Effector memory CD8-positive, alpha-beta T cell (primary cell): Measurements from ENCODE around the gene PIGX.

ENCODE experiments used
- ATAC-seq: fragments of 150-1000 bp; cut with Tn5 transposase; replicated peaks from 2 replicates; pipeline ENCODE4 v1.10.0; 2021; ENCODE audit warnings: mild to moderate bottlenecking, moderate library complexity
- DNase-seq, 3 experiments: peaks; one replicate each; pipeline ENCODE4 v3.0.0; 2021
- H3K27ac Mint-ChIP-seq, 2 donors: one replicate each; pipeline ENCODE4 v1.8.0; 2022; ENCODE audit warnings: mild to moderate bottlenecking in 2 of 2, mixed read lengths in 2 of 2, moderate library complexity in 2 of 2
- H3K27me3 Mint-ChIP-seq, 2 donors: one replicate each; pipeline ENCODE4 v1.8.0; 2022; ENCODE audit warnings: mixed read lengths in 2 of 2
- H3K36me3 Mint-ChIP-seq: one replicate; pipeline ENCODE4 v1.8.0; 2022; ENCODE audit warnings: mild to moderate bottlenecking, moderate library complexity, mixed read lengths; ENCODE audit not compliant: insufficient read depth
- H3K4me1 Mint-ChIP-seq, 2 donors: one replicate each; pipeline ENCODE4 v1.8.0; 2022; ENCODE audit warnings: low read depth in 2 of 2, mixed read lengths in 2 of 2
- H3K4me3 Mint-ChIP-seq, 2 donors: one replicate each; pipeline ENCODE4 v1.8.0; 2022; ENCODE audit warnings: mild to moderate bottlenecking in 2 of 2, mixed read lengths in 2 of 2, moderate library complexity in 2 of 2
- H3K9me3 Mint-ChIP-seq, 2 donors: one replicate each; pipeline ENCODE4 v1.8.0; 2022; ENCODE audit warnings: mixed read lengths in 2 of 2

PIGX gene

GRCh38 chr3:196754091-196754981 is 42.2 kb downstream of the PIGX start:
- ATAC-seq (no peak), DNase-seq (no peak)
- H3K27me3 Mint-ChIP-seq = no peaks in the 10 kb centered on the region
- peaks cover 47% of the 10 kb centered on the region for H3K36me3 Mint-ChIP-seq
- no peaks in the 10 kb centered on the region for H3K9me3 Mint-ChIP-seq
- H3K27ac Mint-ChIP-seq = peak overlapping the region; percentile 51 to 82
- H3K4me1 Mint-ChIP-seq = peaks cover 35 to 51% of the 10 kb centered on the region in 2 donors
- H3K4me3 Mint-ChIP-seq = no peak overlapping the region

GRCh38 chr3:196756732-196757131 is 44.6 kb downstream of the PIGX start:
- Mint-ChIP-seq H3K9me3 (no peaks in the 10 kb centered on the region), H3K4me3 (peak overlapping the region in 1 of 2 donors; percentile 43), H3K36me3 (peaks cover 32% of the 10 kb centered on the region), H3K27me3 (no peaks in the 10 kb centered on the region), H3K4me1 (peaks cover 32 to 53% of the 10 kb centered on the region in 2 donors), H3K27ac (peak overlapping the region in 1 of 2 donors; percentile 36)
- DNase-seq (no peak), ATAC-seq (no peak)

- DNase-seq = no peak
- H3K4me3 Mint-ChIP-seq = no peak overlapping the region
- H3K9me3 Mint-ChIP-seq = no peaks in the 10 kb centered on the region
- H3K27me3 Mint-ChIP-seq = no peaks in the 10 kb centered on the region
- peaks cover 36 to 49% of the 10 kb centered on the region in 2 donors for H3K4me1 Mint-ChIP-seq
- ATAC-seq = no peak
- peak overlapping the region; percentile 17 to 77 for H3K27ac Mint-ChIP-seq
- H3K36me3 Mint-ChIP-seq = peaks cover 23% of the 10 kb centered on the region
These were observed 45.9 kb downstream of the PIGX start for GRCh38 chr3:196757876-196758739.

- no peaks in the 10 kb centered on the region for H3K27me3 Mint-ChIP-seq
- H3K4me1 Mint-ChIP-seq = peaks cover 23 to 39% of the 10 kb centered on the region in 2 donors
- DNase-seq (no peak), ATAC-seq (no peak)
- peaks cover 15% of the 10 kb centered on the region for H3K36me3 Mint-ChIP-seq
- H3K9me3 Mint-ChIP-seq = no peaks in the 10 kb centered on the region
- peak overlapping the region; percentile 46 to 62 for H3K27ac Mint-ChIP-seq
- H3K4me3 Mint-ChIP-seq = no peak overlapping the region
These were observed 51.0 kb downstream of the PIGX start for GRCh38 chr3:196763179-196763578.

- DNase-seq (no peak), ATAC-seq (no peak)
- peak overlapping the region in 1 of 2 donors; percentile 6 for H3K4me3 Mint-ChIP-seq
- no peaks in the 10 kb centered on the region for H3K27me3 Mint-ChIP-seq
- peaks cover 17 to 32% of the 10 kb centered on the region in 2 donors for H3K4me1 Mint-ChIP-seq
- H3K9me3 Mint-ChIP-seq = no peaks in the 10 kb centered on the region
- H3K36me3 Mint-ChIP-seq = peaks cover 15% of the 10 kb centered on the region
- H3K27ac Mint-ChIP-seq = peak overlapping the region in 1 of 2 donors; percentile 60
These were observed 53.3 kb downstream of the PIGX start for GRCh38 chr3:196765454-196765853.

- Mint-ChIP-seq H3K27me3 (no peaks in the 10 kb centered on the region), H3K4me3 (peak overlapping the region in 1 of 2 donors; percentile 20), H3K9me3 (no peaks in the 10 kb centered on the region), H3K36me3 (peaks cover 3% of the 10 kb centered on the region), H3K4me1 (peaks cover 39 to 67% of the 10 kb centered on the region in 2 donors), H3K27ac (peak overlapping the region; percentile 74 to 86)
- DNase-seq = no peak
- no peak for ATAC-seq
These were observed 58.9 kb downstream of the PIGX start for GRCh38 chr3:196771067-196771466.

- no peaks in the 10 kb centered on the region for H3K27me3 Mint-ChIP-seq
- peak overlapping the region in 1 of 2 donors; percentile 14 for H3K4me3 Mint-ChIP-seq
- peak overlapping the region; percentile 86 to 89 for H3K27ac Mint-ChIP-seq
- peaks cover 37 to 63% of the 10 kb centered on the region in 2 donors for H3K4me1 Mint-ChIP-seq
- no peak for DNase-seq
- no peak for ATAC-seq
- no peaks in the 10 kb centered on the region for H3K36me3 Mint-ChIP-seq
- H3K9me3 Mint-ChIP-seq = no peaks in the 10 kb centered on the region
These were observed 59.9 kb downstream of the PIGX start for GRCh38 chr3:196772102-196772501.

- Mint-ChIP-seq H3K4me1 (peaks cover 39 to 59% of the 10 kb centered on the region in 2 donors), H3K4me3 (peak overlapping the region in 1 of 2 donors; percentile 45), H3K27ac (peak overlapping the region; percentile 85 to 89), H3K9me3 (no peaks in the 10 kb centered on the region), H3K27me3 (no peaks in the 10 kb centered on the region), H3K36me3 (no peaks in the 10 kb centered on the region)
- ATAC-seq (no peak), DNase-seq (no peak)
These were observed 60.7 kb downstream of the PIGX start for GRCh38 chr3:196772897-196773296.

GRCh38 chr3:196774191-196774820 is 62.1 kb downstream of the PIGX start:
- Mint-ChIP-seq H3K4me3 (peak overlapping the region; percentile 45 to 46), H3K36me3 (no peaks in the 10 kb centered on the region), H3K27me3 (no peaks in the 10 kb centered on the region), H3K4me1 (peaks cover 46 to 65% of the 10 kb centered on the region in 2 donors), H3K27ac (peak overlapping the region; percentile 85 to 89), H3K9me3 (no peaks in the 10 kb centered on the region)
- DNase-seq (no peak), ATAC-seq (no peak)

- Mint-ChIP-seq H3K27ac (peak overlapping the region; percentile 85 to 89), H3K4me3 (peak overlapping the region in 1 of 2 donors; percentile 45), H3K9me3 (no peaks in the 10 kb centered on the region), H3K27me3 (no peaks in the 10 kb centered on the region), H3K4me1 (peaks cover 50 to 65% of the 10 kb centered on the region in 2 donors), H3K36me3 (peaks cover 3% of the 10 kb centered on the region)
- ATAC-seq (no peak), DNase-seq (no peak)
These were observed 62.8 kb downstream of the PIGX start for GRCh38 chr3:196774848-196775422.

GRCh38 chr3:196775938-196776337 is 63.8 kb downstream of the PIGX start:
- peaks cover 52 to 65% of the 10 kb centered on the region in 2 donors for H3K4me1 Mint-ChIP-seq
- no peak for DNase-seq

GRCh38 chr3:196777836-196778235 is 65.7 kb downstream of the PIGX start:
- H3K36me3 Mint-ChIP-seq = peaks cover 9% of the 10 kb centered on the region
- DNase-seq (no peak), ATAC-seq (no peak)
- peaks cover 36 to 51% of the 10 kb centered on the region in 2 donors for H3K4me1 Mint-ChIP-seq
- H3K9me3 Mint-ChIP-seq = no peaks in the 10 kb centered on the region
- no peaks in the 10 kb centered on the region for H3K27me3 Mint-ChIP-seq
- H3K4me3 Mint-ChIP-seq = no peak overlapping the region
- peak overlapping the region in 1 of 2 donors; percentile 36 for H3K27ac Mint-ChIP-seq

More at GRCh38 chr3:196775938-196776337, 63.8 kb downstream of the PIGX start:
- no peak overlapping the region for H3K4me3 Mint-ChIP-seq
- no peak for ATAC-seq
- no peaks in the 10 kb centered on the region for H3K9me3 Mint-ChIP-seq
- peaks cover 9% of the 10 kb centered on the region for H3K36me3 Mint-ChIP-seq
- H3K27ac Mint-ChIP-seq = no peak overlapping the region
- no peaks in the 10 kb centered on the region for H3K27me3 Mint-ChIP-seq

GRCh38 chr3:196778755-196779154 is 66.6 kb downstream of the PIGX start:
- no peak for DNase-seq
- no peak overlapping the region for H3K4me3 Mint-ChIP-seq
- peak overlapping the region; percentile 73 to 81 for H3K27ac Mint-ChIP-seq
- no peaks in the 10 kb centered on the region for H3K9me3 Mint-ChIP-seq
- no peak for ATAC-seq
- H3K27me3 Mint-ChIP-seq = no peaks in the 10 kb centered on the region
- peaks cover 33 to 48% of the 10 kb centered on the region in 2 donors for H3K4me1 Mint-ChIP-seq
- H3K36me3 Mint-ChIP-seq = peaks cover 18% of the 10 kb centered on the region
